K562 (cell line): ENCODE data around the gene DEDD2. TPM values are rescaled to one million over a fixed set of nuclear protein-coding genes. Genes with fewer than 3 reads are reported as not detected.
A peak's percentile ranks its signal among the peaks of the same experiment; 100 is the strongest.

ENCODE experiments used
- ARID4B ChIP-seq: sonication (generic); formaldehyde crosslinking; IDR thresholded peaks from 2 replicates; pipeline ENCODE4 v1.8.0; 2022; ENCODE audit warnings: mild to moderate bottlenecking, missing genetic modification reagents
- CHD4 ChIP-seq: fragments of 200-600 bp; sonication (generic); IDR thresholded peaks from 3 replicates; pipeline ENCODE4 v1.6.1; 2012; ENCODE audit warnings: low read depth, mild to moderate bottlenecking, mixed read lengths, low read length, inconsistent platforms; ENCODE audit not compliant: insufficient read depth, insufficient replicate concordance, poor library complexity, severe bottlenecking
- CXXC5 ChIP-seq: fragments of 250-450 bp; sonication (Bioruptor Pico); IDR thresholded peaks from 2 replicates; pipeline ENCODE4 v1.8.0; 2022; ENCODE audit warnings: inconsistent platforms, mild to moderate bottlenecking, moderate library complexity
- GABPB2 ChIP-seq: fragments of 250-450 bp; sonication (Bioruptor Pico); conservative IDR thresholded peaks from 2 replicates; pipeline ENCODE4 v1.5.1; 2021; ENCODE audit warnings: mild to moderate bottlenecking
- HDAC2 ChIP-seq: fragments of 450-650 bp; IDR thresholded peaks from 2 replicates; pipeline ENCODE4 v1.6.1; 2016; ENCODE audit warnings: mild to moderate bottlenecking
- HMGN3 ChIP-seq: IDR thresholded peaks from 2 replicates; pipeline ENCODE4 v1.6.1; 2011; ENCODE audit warnings: borderline replicate concordance, low read depth, mild to moderate bottlenecking, mixed read lengths, low read length; ENCODE audit not compliant: insufficient read length; ENCODE audit errors: extremely low read depth
- MBD2 ChIP-seq: sonication (generic); IDR thresholded peaks from 2 replicates; pipeline ENCODE4 v1.6.1; 2016; ENCODE audit warnings: low read depth, borderline replicate concordance
- MTA2 ChIP-seq: fragments of 450-650 bp; IDR thresholded peaks from 2 replicates; pipeline ENCODE4 v1.6.1; 2016; ENCODE audit warnings: low read depth
- MTF1 ChIP-seq: fragments of 250-450 bp; sonication (Bioruptor Pico); IDR thresholded peaks from 2 replicates; pipeline ENCODE4 v1.9.0; 2021; ENCODE audit warnings: moderate library complexity, mild to moderate bottlenecking, inconsistent platforms, borderline replicate concordance
- MXI1 ChIP-seq: IDR thresholded peaks from 2 replicates; pipeline ENCODE4 v1.6.1; 2011; ENCODE audit warnings: low read depth, mild to moderate bottlenecking, improper control_type of control experiment, low read length
- POLR2B ChIP-seq: fragments of 450-650 bp; IDR thresholded peaks from 2 replicates; pipeline ENCODE4 v1.6.1; 2018; ENCODE audit warnings: low read depth; ENCODE audit not compliant: partially characterized antibody
- USF2 ChIP-seq: sonication (generic); formaldehyde crosslinking; IDR thresholded peaks from 2 replicates; pipeline ENCODE4 v1.5.0; 2020; ENCODE audit warnings: missing genetic modification reagents
- ZBTB11 ChIP-seq, 3 experiments: fragments of 200-800 bp in 1 of 3; fragments of 250-450 bp in 1 of 3; fragments of 450-650 bp in 1 of 3; sonication (Bioruptor Pico) in 1 of 3; sonication (Bioruptor generic) in 1 of 3; formaldehyde crosslinking in 1 of 3; IDR thresholded peaks; 2 replicates each; pipeline versions ENCODE4 v1.6.1 to v1.8.0; 2016 to 2022; ENCODE audit warnings: mild to moderate bottlenecking in 2 of 3, missing genetic modification characterization in 2 of 3, missing compliant biosample characterization in 1 of 3, moderate library complexity in 1 of 3
- ZNF347 ChIP-seq: fragments of 450-650 bp; formaldehyde crosslinking; IDR thresholded peaks from 2 replicates; pipeline ENCODE4 v1.4.0; 2020; ENCODE audit warnings: low read depth, mild to moderate bottlenecking, moderate library complexity
- ZNF695 ChIP-seq: fragments of 450-650 bp; formaldehyde crosslinking; IDR thresholded peaks from 2 replicates; pipeline ENCODE4 v1.4.0; 2020; ENCODE audit warnings: mild to moderate bottlenecking, moderate library complexity
- ZNF740 ChIP-seq, 3 experiments: fragments of 200-800 bp in 1 of 3; sonication (Bioruptor generic) in 1 of 3; sonication (generic) in 1 of 3; formaldehyde crosslinking in 1 of 3; IDR thresholded peaks; 2 replicates each; pipeline versions ENCODE4 v1.6.1 to v1.8.0; 2016 to 2022; ENCODE audit warnings: mild to moderate bottlenecking in 2 of 3, missing compliant biosample characterization in 2 of 3, missing genetic modification characterization in 2 of 3, missing genetic modification reagents in 1 of 3
- polyA plus RNA-seq, 8 experiments: library from polyadenylated mRNA; depleted of rRNA in 4 of 8; stranded (reverse) in 5 of 8; unstranded in 3 of 8; fragments of >200 nt; fragmentation: Nextera tagmentation in 2 of 8; fragmentation: Illumina TruSeq in 1 of 8; extraction: Ambion mirVana in 2 of 8; extraction: Trizol in 1 of 8; gene quantifications; 2 replicates each; pipeline versions ENCODE4 v1.2.1 to v1.2.3, GENCODE V29; 2011 to 2014; ENCODE audit warnings: inconsistent platforms in 1 of 8, missing spikeins in 1 of 8
- total RNA-seq, 7 experiments: library from RNA; depleted of rRNA in 6 of 7; stranded (reverse); fragments of >200 nt in 6 of 7; fragmentation: Illumina TruSeq in 2 of 7; extraction: Trizol in 2 of 7; gene quantifications; 2 replicates each; pipeline versions ENCODE4 v1.2.1 to v1.2.3, GENCODE V29; 2011 to 2021; ENCODE audit warnings: low replicate concordance in 1 of 7

Gene DEDD2
- total and polyA plus RNA-seq, 9 of the 15 experiments (the other 6 are each of a cell fraction or from before 2014, with no cell fraction given): 4.3 to 43.0 (median 29.2) TPM

- TF ChIP-seq ZNF740 (CRISPR knock-in tag; IDR thresholded peaks at IDR 0.05): peak; percentile 73
- peak in 1 of 2 experiments; percentile 84; a peak in 2 of 4 replicates for TF ChIP-seq ZNF740 (tag; IDR thresholded peaks at IDR 0.05)
- no peak for TF ChIP-seq GABPB2 (CRISPR knock-in tag)
- no peak for TF ChIP-seq MBD2
- no peak for TF ChIP-seq MTF1 (CRISPR knock-in tag)
- no peak for TF ChIP-seq ZNF347 (CRISPR knock-in tag)
- TF ChIP-seq USF2 (CRISPR knock-in tag): no peak
- 0 out of 6 replicates have a peak, but pooled peaks of 1 of the 3 experiments have one; percentile 26 for TF ChIP-seq ZBTB11 (CRISPR knock-in tag; IDR thresholded peaks at IDR 0.05)
- TF ChIP-seq CXXC5 (CRISPR knock-in tag): peak; percentile 61
- no peak for TF ChIP-seq MTA2
- TF ChIP-seq CHD4: peak; percentile 44
- no peak for TF ChIP-seq POLR2B
- TF ChIP-seq HDAC2: no peak
- no peak for TF ChIP-seq MXI1
- TF ChIP-seq ZNF695: no peak
- TF ChIP-seq HMGN3: no peak
- TF ChIP-seq ARID4B: no peak
These were observed 36.8 kb upstream of the DEDD2 start (continued) for GRCh38 chr19:42254089-42254849.
